Type B pancreatic cell (in vitro differentiated cells): ENCODE results near the gene CD209. TPM values are rescaled to one million over a fixed set of nuclear protein-coding genes. Genes with fewer than 3 reads are reported as not detected.
"Not testable (repeated sequence)": the region's sequence is repeated elsewhere in the genome, so short reads cannot be mapped to it uniquely, and the experiment has no call there.

Experiments used
- DNase-seq: peaks from one replicate; pipeline ENCODE4 v3.0.0; 2021; ENCODE audit warnings: mixed read lengths; ENCODE audit not compliant: unreplicated experiment; ENCODE audit errors: extremely low spot score
- H3K27ac Mint-ChIP-seq: 2 replicates; pipeline ENCODE4 v1.8.0; 2021; ENCODE audit warnings: mild to moderate bottlenecking, mixed read lengths
- H3K27me3 Mint-ChIP-seq: 2 replicates; pipeline ENCODE4 v1.8.0; 2021; ENCODE audit warnings: mixed read lengths
- H3K36me3 Mint-ChIP-seq: 2 replicates; pipeline ENCODE4 v1.8.0; 2021; ENCODE audit warnings: mixed read lengths
- H3K4me1 Mint-ChIP-seq: one replicate; pipeline ENCODE4 v1.8.0; 2021; ENCODE audit warnings: mixed read lengths; ENCODE audit not compliant: unreplicated experiment
- H3K4me3 Mint-ChIP-seq: 2 replicates; pipeline ENCODE4 v1.8.0; 2021; ENCODE audit warnings: mild to moderate bottlenecking, mixed read lengths
- H3K9me3 Mint-ChIP-seq: 2 replicates; pipeline ENCODE4 v1.8.0; 2021; ENCODE audit warnings: mixed read lengths
- CTCF ChIP-seq: fragments of 200-600 bp; sonication (generic); conservative IDR thresholded peaks from 2 replicates; pipeline ENCODE4 v1.5.0; 2021; ENCODE audit warnings: antibody characterized with exemption, mild to moderate bottlenecking
- total RNA-seq: library from RNA; stranded (reverse); gene quantifications from 2 replicates; pipeline ENCODE4 v1.2.1, GENCODE V29; 2021; ENCODE audit warnings: low replicate concordance

The CD209 gene
- total RNA-seq, 1 donor from 2014 or later, result not detected

- Mint-ChIP-seq H3K4me1 (peaks cover under 1% of the 10 kb centered on the region), H3K36me3 (no peaks in the 10 kb centered on the region), H3K4me3 (no peak overlapping the region), H3K9me3 (no peaks in the 10 kb centered on the region), H3K27me3 (peaks cover 14% of the 10 kb centered on the region), H3K27ac (no peak overlapping the region)
- TF ChIP-seq CTCF, result no peak
- no peak for DNase-seq
Observed at GRCh38 chr19:7767487-7767886, 20.2 kb upstream of the CD209 start.

GRCh38 chr19:7766535-7766934 is 19.2 kb upstream of the CD209 start:
- no peak for TF ChIP-seq CTCF

GRCh38 chr19:7765043-7765442 is 17.7 kb upstream of the CD209 start:
- H3K9me3 Mint-ChIP-seq, H3K36me3 Mint-ChIP-seq, H3K4me3 Mint-ChIP-seq, H3K27me3 Mint-ChIP-seq, DNase-seq, H3K27ac Mint-ChIP-seq, H3K4me1 Mint-ChIP-seq: not testable (repeated sequence)

More at GRCh38 chr19:7766535-7766934, 19.2 kb upstream of the CD209 start:
- Mint-ChIP-seq H3K36me3 (no peaks in the 10 kb centered on the region), H3K9me3 (no peaks in the 10 kb centered on the region), H3K27me3 (peaks cover 14% of the 10 kb centered on the region), H3K4me1 (no peaks in the 10 kb centered on the region), H3K27ac (no peak overlapping the region), H3K4me3 (no peak overlapping the region)
- DNase-seq, result no peak

GRCh38 chr19:7764157-7764556 is 16.8 kb upstream of the CD209 start:
- not testable (repeated sequence) for H3K27me3 Mint-ChIP-seq, DNase-seq, H3K4me3 Mint-ChIP-seq, H3K27ac Mint-ChIP-seq, H3K4me1 Mint-ChIP-seq, H3K36me3 Mint-ChIP-seq, H3K9me3 Mint-ChIP-seq

GRCh38 chr19:7763696-7764095 is 16.4 kb upstream of the CD209 start:
- TF ChIP-seq CTCF, result no peak
- DNase-seq, result no peak
- H3K4me3 Mint-ChIP-seq, result no peak overlapping the region
- no peaks in the 10 kb centered on the region for H3K4me1 Mint-ChIP-seq
- no peaks in the 10 kb centered on the region for H3K36me3 Mint-ChIP-seq
- H3K27me3 Mint-ChIP-seq, result peaks cover 10% of the 10 kb centered on the region
- H3K27ac Mint-ChIP-seq, result no peak overlapping the region
- peaks cover 10% of the 10 kb centered on the region for H3K9me3 Mint-ChIP-seq

GRCh38 chr19:7762719-7763293 is 15.5 kb upstream of the CD209 start, which contains the start of gene CLEC4M:
Gene CLEC4M, plus strand, starts transcription at chr19:7763243. Its CDS starts 24 bp downstream, at chr19:7763267.
- peaks cover 8% of the 10 kb centered on the region for H3K27me3 Mint-ChIP-seq
- no peak within 1 kb of the TSS for H3K4me3 Mint-ChIP-seq
- no peaks in the 10 kb centered on the region for H3K36me3 Mint-ChIP-seq
- no peak within 1 kb of the TSS for H3K27ac Mint-ChIP-seq
- no peak for DNase-seq
- H3K9me3 Mint-ChIP-seq, result peaks cover 15% of the 10 kb centered on the region
- no peak for TF ChIP-seq CTCF
- H3K4me1 Mint-ChIP-seq, result no peaks in the 10 kb centered on the region

- Mint-ChIP-seq H3K4me3 (no peak overlapping the region), H3K4me1 (no peaks in the 10 kb centered on the region), H3K27me3 (peaks cover 3% of the 10 kb centered on the region), H3K27ac (no peak overlapping the region), H3K36me3 (no peaks in the 10 kb centered on the region), H3K9me3 (peaks cover 21% of the 10 kb centered on the region)
- no peak for TF ChIP-seq CTCF
- no peak for DNase-seq
Observed at GRCh38 chr19:7759156-7759555, 11.8 kb upstream of the CD209 start.
